H9 (cell line): ENCODE data around the gene DNMT3B. TPM values are rescaled to one million over a fixed set of nuclear protein-coding genes. Genes with fewer than 3 reads are reported as not detected.

Source experiments
- DNase-seq: peaks from one replicate; pipeline ENCODE4 v3.0.0-alpha.2; 2017
- H2AFZ ChIP-seq: one replicate; pipeline ENCODE4 v1.6.1; 2013; ENCODE audit warnings: mild to moderate bottlenecking, low read length, control low read depth, moderate library complexity
- H2AK5ac ChIP-seq: 2 replicates; pipeline ENCODE4 v1.6.1; 2013; ENCODE audit warnings: low read length, control low read depth, mixed read lengths; ENCODE audit not compliant: insufficient read length
- H2BK120ac ChIP-seq: one replicate; pipeline ENCODE4 v1.6.1; 2013; ENCODE audit warnings: low read depth, mild to moderate bottlenecking, low read length, control low read depth, inconsistent platforms; ENCODE audit not compliant: poor library complexity, severe bottlenecking
- H2BK12ac ChIP-seq: 2 replicates; pipeline ENCODE4 v1.6.1; 2013; ENCODE audit warnings: low read length, control low read depth, mixed read lengths, low read depth; ENCODE audit not compliant: insufficient read length
- H2BK15ac ChIP-seq: 2 replicates; pipeline ENCODE4 v1.6.1; 2013; ENCODE audit warnings: low read depth, low read length, control low read depth
- H2BK20ac ChIP-seq: one replicate; pipeline ENCODE4 v1.6.1; 2013; ENCODE audit warnings: low read depth, mild to moderate bottlenecking, low read length, control low read depth, inconsistent platforms; ENCODE audit not compliant: poor library complexity, severe bottlenecking
- H2BK5ac ChIP-seq: 2 replicates; pipeline ENCODE4 v1.6.1; 2013; ENCODE audit warnings: low read length, control low read depth, mixed read lengths; ENCODE audit not compliant: insufficient read length
- H3K14ac ChIP-seq: 2 replicates; pipeline ENCODE4 v1.6.1; 2013; ENCODE audit warnings: low read length, control low read depth; ENCODE audit not compliant: insufficient read depth
- H3K18ac ChIP-seq: 2 replicates; pipeline ENCODE4 v1.6.1; 2013; ENCODE audit warnings: low read depth, mild to moderate bottlenecking, mixed read lengths, low read length, control low read depth; ENCODE audit not compliant: insufficient read length
- H3K23ac ChIP-seq: 2 replicates; pipeline ENCODE4 v1.6.1; 2013; ENCODE audit warnings: low read length, control low read depth, mixed read lengths, low read depth; ENCODE audit not compliant: insufficient read length
- H3K23me2 ChIP-seq: 2 replicates; pipeline ENCODE4 v1.6.1; 2013; ENCODE audit warnings: low read depth, mild to moderate bottlenecking, mixed read lengths, low read length, control low read depth; ENCODE audit not compliant: insufficient read length, poor library complexity, severe bottlenecking
- H3K27ac ChIP-seq: 2 replicates; pipeline ENCODE4 v1.5.1; 2013; ENCODE audit warnings: low read length, control low read depth, mixed read lengths, low read depth; ENCODE audit not compliant: insufficient read length
- H3K27me3 ChIP-seq: 2 replicates; pipeline ENCODE4 v1.6.1; 2013; ENCODE audit warnings: low read length, control low read depth, inconsistent platforms; ENCODE audit not compliant: insufficient read depth
- H3K4ac ChIP-seq: 2 replicates; pipeline ENCODE4 v1.6.1; 2013; ENCODE audit warnings: low read depth, mild to moderate bottlenecking, control low read depth, inconsistent platforms, low read length, moderate library complexity
- H3K4me1 ChIP-seq: 2 replicates; pipeline ENCODE4 v1.6.1; 2013; ENCODE audit warnings: low read length, control low read depth, inconsistent platforms; ENCODE audit not compliant: insufficient read depth
- H3K4me2 ChIP-seq: 2 replicates; pipeline ENCODE4 v1.6.1; 2013; ENCODE audit warnings: low read length, control low read depth, mixed read lengths; ENCODE audit not compliant: insufficient read length, insufficient read depth
- H3K56ac ChIP-seq: 2 replicates; pipeline ENCODE4 v1.6.1; 2013; ENCODE audit warnings: low read depth, mild to moderate bottlenecking, mixed read lengths, low read length, control low read depth; ENCODE audit not compliant: insufficient read length
- H3K79me1 ChIP-seq: 2 replicates; pipeline ENCODE4 v1.6.1; 2013; ENCODE audit warnings: low read depth, mild to moderate bottlenecking, moderate library complexity, low read length, control low read depth, inconsistent platforms; ENCODE audit not compliant: insufficient read depth, poor library complexity, severe bottlenecking
- H3K79me2 ChIP-seq: 2 replicates; pipeline ENCODE4 v1.6.1; 2013; ENCODE audit warnings: low read length, control low read depth, inconsistent platforms; ENCODE audit not compliant: insufficient read depth
- H3K9ac ChIP-seq: 2 replicates; pipeline ENCODE4 v1.6.1; 2013; ENCODE audit warnings: low read length, control low read depth, mixed read lengths; ENCODE audit not compliant: insufficient read length; ENCODE audit errors: extremely low read depth
- H3K9me3 ChIP-seq: one replicate; pipeline ENCODE4 v1.6.1; 2013; ENCODE audit warnings: low read depth, low read length, inconsistent platforms; ENCODE audit not compliant: control insufficient read depth
- H3T11ph ChIP-seq: one replicate; pipeline ENCODE4 v1.6.1; 2013; ENCODE audit warnings: mild to moderate bottlenecking, low read length, control low read depth, inconsistent platforms
- H4K20me1 ChIP-seq: one replicate; pipeline ENCODE4 v1.6.1; 2013; ENCODE audit not compliant: control insufficient read depth, insufficient read length, insufficient read depth
- H4K5ac ChIP-seq: 2 replicates; pipeline ENCODE4 v1.6.1; 2013; ENCODE audit warnings: low read depth, mild to moderate bottlenecking, mixed read lengths, low read length, control low read depth; ENCODE audit not compliant: insufficient read length
- H4K8ac ChIP-seq: replicated peaks from 2 replicates; pipeline ENCODE4 v1.6.1; 2013; ENCODE audit warnings: low read length, control low read depth, mixed read lengths, low read depth; ENCODE audit not compliant: insufficient read length
- H4K91ac ChIP-seq: 2 replicates; pipeline ENCODE4 v1.6.1; 2013; ENCODE audit warnings: low read depth, mild to moderate bottlenecking, moderate library complexity, mixed read lengths, low read length, control low read depth; ENCODE audit not compliant: insufficient read length
- H3K27ac Mint-ChIP-seq, 3 experiments: 2 replicates in 2 of 3; 3 replicates in 1 of 3; pipeline ENCODE4 v1.8.0; 2020 to 2021; ENCODE audit warnings: mixed read lengths in 3 of 3, mild to moderate bottlenecking in 1 of 3, moderate library complexity in 1 of 3
- H3K27me3 Mint-ChIP-seq: 2 replicates; pipeline ENCODE4 v1.8.0; 2021; ENCODE audit warnings: low read depth, mild to moderate bottlenecking, moderate library complexity, mixed read lengths
- H3K36me3 Mint-ChIP-seq, 3 experiments: 2 replicates in 2 of 3; 3 replicates in 1 of 3; pipeline ENCODE4 v1.8.0; 2020 to 2021; ENCODE audit warnings: low read depth in 3 of 3, mixed read lengths in 3 of 3; ENCODE audit not compliant: insufficient read depth in 1 of 3
- H3K4me1 Mint-ChIP-seq, 2 experiments: 2 replicates each; pipeline ENCODE4 v1.8.0; 2020; ENCODE audit warnings: mixed read lengths in 2 of 2
- H3K4me3 Mint-ChIP-seq, 2 experiments: 2 replicates in 1 of 2; 3 replicates in 1 of 2; pipeline ENCODE4 v1.8.0; 2020 to 2021; ENCODE audit warnings: mild to moderate bottlenecking in 2 of 2, mixed read lengths in 2 of 2, moderate library complexity in 1 of 2
- H3K9me3 Mint-ChIP-seq, 2 experiments: 2 replicates in 1 of 2; 3 replicates in 1 of 2; pipeline ENCODE4 v1.8.0; 2020; ENCODE audit warnings: mild to moderate bottlenecking in 2 of 2, mixed read lengths in 2 of 2, moderate library complexity in 1 of 2
- WGBS: extraction: QIAGEN DNeasy Blood & Tissue Kit; methylation state at CpG from one replicate; pipeline ENCODE4 v1.1.7; 2013; ENCODE audit warnings: missing lambda C conversion rate, low lambda C conversion rate, mixed read lengths; ENCODE audit not compliant: insufficient read length; ENCODE audit errors: extremely low coverage; 5-methylcytosine and 5-hydroxymethylcytosine counted together
- long read RNA-seq: library from polyadenylated mRNA; unstranded; transcript quantifications from one replicate; pipeline ENCODE4 v2.0.0, GENCODE V29; 2020
- total RNA-seq: library from RNA; stranded (reverse); gene quantifications from 2 replicates; pipeline ENCODE4 v1.2.1, GENCODE V29; 2021
- TF ChIP-seq, protein P1 (sequence below): fragments of 200-600 bp; sonication (generic); conservative IDR thresholded peaks from 3 replicates; pipeline ENCODE4 v1.8.0; 2021; ENCODE audit warnings: antibody characterized with exemption, mild to moderate bottlenecking

DNMT3B gene
- 980 and 996 TPM in 2 replicates for total RNA-seq
- long read RNA-seq, full-length matches to known transcripts, result 58 of 979 reads
- long read RNA-seq, partial matches to known transcripts, result 772 of 979 reads
- long read RNA-seq, other reads (novel, unspliced or antisense), result 149 of 979 reads

DNA sequence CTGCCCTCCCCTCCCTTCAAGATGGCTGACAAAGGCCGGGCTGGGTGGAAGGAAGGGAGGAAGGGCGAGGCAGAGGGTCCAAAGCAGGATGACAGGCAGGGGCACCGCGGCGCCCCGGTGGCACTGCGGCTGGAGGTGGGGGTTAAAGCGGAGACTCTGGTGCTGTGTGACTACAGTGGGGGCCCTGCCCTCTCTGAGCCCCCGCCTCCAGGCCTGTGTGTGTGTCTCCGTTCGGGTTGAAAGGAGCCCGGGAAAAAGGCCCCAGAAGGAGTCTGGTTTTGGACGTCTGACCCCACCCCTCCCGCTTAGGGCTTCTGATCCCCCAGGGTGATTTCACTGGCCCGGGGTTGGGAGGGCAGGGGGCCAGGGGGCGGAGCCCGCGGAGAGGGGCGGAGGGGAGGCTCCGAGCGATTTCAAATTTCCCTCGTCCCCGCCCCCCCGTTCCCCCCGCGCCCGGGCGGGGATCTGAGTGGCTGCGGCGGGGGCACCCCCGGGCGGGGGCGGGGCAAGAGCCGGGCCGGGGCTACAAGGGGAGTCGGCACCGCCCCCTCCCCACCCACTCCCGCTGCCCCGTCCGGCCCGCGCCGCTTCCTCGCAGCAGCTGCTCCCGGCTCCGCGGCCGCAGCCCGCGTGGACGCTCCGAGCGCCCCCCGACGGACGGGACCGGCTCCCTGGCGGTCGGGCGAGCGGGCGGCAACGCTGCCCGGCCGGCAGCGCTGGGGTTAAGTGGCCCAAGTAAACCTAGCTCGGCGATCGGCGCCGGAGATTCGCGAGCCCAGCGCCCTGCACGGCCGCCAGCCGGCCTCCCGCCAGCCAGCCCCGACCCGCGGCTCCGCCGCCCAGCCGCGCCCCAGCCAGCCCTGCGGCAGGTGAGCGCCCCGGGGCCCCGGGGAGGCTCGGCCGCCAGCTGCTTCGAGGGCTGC is at the start of gene DNMT3B:
Gene DNMT3B (plus strand): TSS at position 555 of the 923 bp plus-strand sequence. CDS start 17,939 bp downstream, outside the sequence.
- no peak within 1 kb of the TSS for H4K5ac ChIP-seq
- no CpG with 5 or more reads among the region's 92 CpGs for WGBS
- 0 out of 2 replicates have a peak, but pooled peaks cover 2% of the 10 kb centered on the region for H3K27me3 Mint-ChIP-seq
- no peak within 1 kb of the TSS for H2BK5ac ChIP-seq
- H3K9me3 Mint-ChIP-seq, result no peaks in the 10 kb centered on the region; a peak in 1 of 5 replicates
- H3K79me1 ChIP-seq, result no peaks in the 10 kb centered on the region
- peak within 1 kb of the TSS; percentile 99 for H3K4me3 Mint-ChIP-seq
- peaks cover 23% of the 10 kb centered on the region for H3K23me2 ChIP-seq
- TF ChIP-seq, protein P1, sequence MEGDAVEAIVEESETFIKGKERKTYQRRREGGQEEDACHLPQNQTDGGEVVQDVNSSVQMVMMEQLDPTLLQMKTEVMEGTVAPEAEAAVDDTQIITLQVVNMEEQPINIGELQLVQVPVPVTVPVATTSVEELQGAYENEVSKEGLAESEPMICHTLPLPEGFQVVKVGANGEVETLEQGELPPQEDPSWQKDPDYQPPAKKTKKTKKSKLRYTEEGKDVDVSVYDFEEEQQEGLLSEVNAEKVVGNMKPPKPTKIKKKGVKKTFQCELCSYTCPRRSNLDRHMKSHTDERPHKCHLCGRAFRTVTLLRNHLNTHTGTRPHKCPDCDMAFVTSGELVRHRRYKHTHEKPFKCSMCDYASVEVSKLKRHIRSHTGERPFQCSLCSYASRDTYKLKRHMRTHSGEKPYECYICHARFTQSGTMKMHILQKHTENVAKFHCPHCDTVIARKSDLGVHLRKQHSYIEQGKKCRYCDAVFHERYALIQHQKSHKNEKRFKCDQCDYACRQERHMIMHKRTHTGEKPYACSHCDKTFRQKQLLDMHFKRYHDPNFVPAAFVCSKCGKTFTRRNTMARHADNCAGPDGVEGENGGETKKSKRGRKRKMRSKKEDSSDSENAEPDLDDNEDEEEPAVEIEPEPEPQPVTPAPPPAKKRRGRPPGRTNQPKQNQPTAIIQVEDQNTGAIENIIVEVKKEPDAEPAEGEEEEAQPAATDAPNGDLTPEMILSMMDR, result peak; percentile 26; the same call in 1 of the 3 replicates
- no peak within 1 kb of the TSS for H3K4ac ChIP-seq
- H3K9ac ChIP-seq, result peak within 1 kb of the TSS; percentile 76
- peak within 1 kb of the TSS; percentile 86 for H3K14ac ChIP-seq
- H2BK12ac ChIP-seq, result no peak within 1 kb of the TSS
- peaks cover 4% of the 10 kb centered on the region for H4K20me1 ChIP-seq
- peak within 1 kb of the TSS; percentile 19 for H3K18ac ChIP-seq
- peak within 1 kb of the TSS; percentile 13 for H3K27ac ChIP-seq
- no peaks in the 10 kb centered on the region for H3K27me3 ChIP-seq
- H3K56ac ChIP-seq, result no peak within 1 kb of the TSS
- no peak within 1 kb of the TSS for H2AK5ac ChIP-seq
- H3K27ac Mint-ChIP-seq, result peak within 1 kb of the TSS; percentile 94 to 97 (median 95)
- no peaks in the 10 kb centered on the region for H3K9me3 ChIP-seq
- no peak within 1 kb of the TSS for H2BK20ac ChIP-seq
- peak; percentile 97 for DNase-seq
- H3K4me1 Mint-ChIP-seq, result peaks cover 39 to 42% of the 10 kb centered on the region in 2 experiments
- H4K91ac ChIP-seq, result no peak within 1 kb of the TSS
- H2AFZ ChIP-seq, result no peak within 1 kb of the TSS
- H2BK15ac ChIP-seq, result no peak within 1 kb of the TSS
- H3K36me3 Mint-ChIP-seq, result peaks cover 28 to 41% (median 30%) of the 10 kb centered on the region in 3 experiments
- H4K8ac ChIP-seq, result no peak within 1 kb of the TSS
- H3K23ac ChIP-seq, result no peak within 1 kb of the TSS
- no peak within 1 kb of the TSS for H3T11ph ChIP-seq
- peak within 1 kb of the TSS; percentile 79 for H3K4me2 ChIP-seq
- H3K79me2 ChIP-seq, result peaks cover 42% of the 10 kb centered on the region
- no peak within 1 kb of the TSS for H2BK120ac ChIP-seq
- peaks cover 6% of the 10 kb centered on the region; the same call in 1 of the 2 replicates for H3K4me1 ChIP-seq
